H54 (cell line): ENCODE results near the gene NACC2.

ENCODE experiments used
- DNase-seq: peaks from one replicate; pipeline ENCODE4 v3.0.0; 2011; ENCODE audit warnings: low spot score, mixed read lengths; ENCODE audit not compliant: insufficient read length
- FAIRE-seq: peaks from 3 replicates; lab custom pipeline; 2011; peaks lifted over from hg19 to GRCh38; lab: Jason Lieb, UNC
- POLR2A ChIP-seq: IDR thresholded peaks from 2 replicates; pipeline ENCODE4 v1.6.1; 2011; ENCODE audit warnings: low read depth, mild to moderate bottlenecking, low read length

The NACC2 gene

GRCh38 chr9:136095070-136096058, at the start of gene NACC2:
Gene NACC2, minus strand, starts transcription at chr9:136095289. Its CDS starts 44,768 bp downstream, at chr9:136050521.
- DNase-seq: peak; percentile 94
- no peak for FAIRE-seq

DNA sequence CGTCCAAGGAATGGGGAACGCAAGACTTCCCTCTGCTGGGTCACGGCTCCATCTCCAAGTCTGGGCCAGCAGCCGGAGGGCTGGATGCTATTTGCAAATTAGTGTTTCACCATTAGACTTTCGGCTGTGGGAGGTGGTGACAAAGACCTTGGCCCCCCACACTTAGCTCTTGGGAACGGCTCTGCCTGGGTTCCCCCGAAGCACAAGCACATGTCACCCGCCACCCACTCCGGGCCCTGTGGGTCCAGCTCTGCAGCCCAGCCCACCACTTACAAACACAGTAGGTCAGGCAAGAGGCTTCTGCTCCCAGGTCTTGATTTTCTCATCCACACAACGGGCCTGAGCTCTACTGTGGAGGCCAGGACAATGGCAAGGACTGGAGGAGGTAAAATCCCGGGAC, 49.4 kb upstream of the NACC2 start:
- TF ChIP-seq POLR2A: no peak
- FAIRE-seq (no peak), DNase-seq (no peak)

More at GRCh38 chr9:136095070-136096058, at the start of gene NACC2:
- TF ChIP-seq POLR2A: peak; percentile 66

- DNase-seq (peak; percentile 79), FAIRE-seq (no peak)
- TF ChIP-seq POLR2A: no peak
Measured at GRCh38 chr9:136143215-136144001, 48.3 kb upstream of the NACC2 start.

DNA sequence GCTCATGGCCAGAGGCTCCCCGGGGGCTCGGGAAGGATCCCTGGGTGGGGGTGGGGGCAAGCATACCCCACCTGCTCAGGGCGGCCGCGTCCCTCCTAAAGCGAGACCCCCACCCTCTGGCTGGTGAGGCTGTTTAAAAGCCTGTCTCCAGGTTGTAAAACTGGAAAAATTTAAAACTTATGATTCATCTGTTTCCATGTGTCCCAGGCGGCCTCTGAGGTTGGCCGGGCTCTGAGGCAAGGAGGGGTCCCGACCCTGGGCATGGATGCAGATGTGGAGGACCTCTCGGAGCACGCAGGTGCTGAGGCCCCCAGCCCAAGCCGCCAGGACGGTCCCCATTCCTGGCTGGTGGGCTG, 47.7 kb upstream of the NACC2 start:
- no peak for TF ChIP-seq POLR2A
- FAIRE-seq: no peak

GRCh38 chr9:136142414-136142796, 47.3 kb upstream of the NACC2 start:
- FAIRE-seq (no peak), DNase-seq (no peak)
- TF ChIP-seq POLR2A: no peak

More for the DNA sequence above, 47.7 kb upstream of the NACC2 start:
- DNase-seq: no peak

GRCh38 chr9:136141682-136142413, 46.8 kb upstream of the NACC2 start:
- TF ChIP-seq POLR2A: no peak
- FAIRE-seq (no peak), DNase-seq (no peak)

DNA sequence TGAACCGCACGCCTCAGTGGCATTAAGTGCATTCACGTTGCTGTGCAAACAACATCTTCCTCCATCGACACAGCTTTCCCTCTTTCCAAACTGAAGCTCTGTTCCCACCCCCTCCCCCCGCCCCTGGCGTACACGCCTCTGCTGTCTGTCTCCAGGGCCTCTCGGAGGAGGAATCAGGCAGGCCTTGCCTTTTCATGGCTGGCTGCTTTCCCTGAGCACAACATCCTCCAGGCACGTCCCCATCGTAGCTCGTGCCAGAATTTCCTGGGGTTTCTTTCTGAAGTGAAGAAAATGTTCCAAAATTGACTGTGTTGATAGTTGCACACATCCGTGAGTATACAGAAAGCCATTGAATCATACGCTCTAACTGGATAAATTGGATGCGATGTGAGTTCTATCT, 45.9 kb upstream of the NACC2 start:
- DNase-seq (no peak), FAIRE-seq (no peak)
- TF ChIP-seq POLR2A: no peak

GRCh38 chr9:136140046-136140445, 45.0 kb upstream of the NACC2 start:
- no peak for FAIRE-seq
- no peak for TF ChIP-seq POLR2A
- no peak for DNase-seq

DNA sequence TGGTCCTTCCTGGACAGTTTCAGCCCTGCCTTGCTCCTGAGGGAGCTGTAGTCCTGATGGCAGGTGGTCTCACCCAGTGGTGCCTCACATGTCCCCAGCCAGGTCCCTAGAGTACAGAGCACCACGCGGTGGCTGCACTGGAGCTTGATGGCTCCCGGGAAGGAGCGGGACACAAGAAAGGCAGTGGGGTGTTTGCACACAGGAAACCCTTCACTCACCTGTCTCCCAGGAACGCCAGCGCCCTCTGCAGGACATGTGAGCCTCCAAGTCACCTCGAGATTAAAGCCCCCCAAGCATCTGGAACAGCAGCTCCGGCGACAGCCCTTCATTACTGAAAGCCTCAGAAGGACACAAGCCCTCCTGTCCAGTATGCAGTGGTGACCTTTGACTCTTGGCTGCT, 43.5 kb upstream of the NACC2 start:
- peak; percentile 67 for DNase-seq
- TF ChIP-seq POLR2A: no peak
- no peak for FAIRE-seq

- DNase-seq: peak; percentile 68
Measured at GRCh38 chr9:136137321-136138265, 42.5 kb upstream of the NACC2 start.

GRCh38 chr9:136136127-136136925, 41.2 kb upstream of the NACC2 start:
- no peak for FAIRE-seq
- no peak for TF ChIP-seq POLR2A

More at GRCh38 chr9:136137321-136138265, 42.5 kb upstream of the NACC2 start:
- no peak for FAIRE-seq
- no peak for TF ChIP-seq POLR2A

More at GRCh38 chr9:136136127-136136925, 41.2 kb upstream of the NACC2 start:
- no peak for DNase-seq
